KMS-11 (cell line): ENCODE data around the gene GART.

Experiments
- H2AFZ ChIP-seq: fragments of 200-600 bp; sonication (generic); 2 replicates; pipeline ENCODE4 v1.6.1; 2016; ENCODE audit warnings: antibody characterized with exemption, mixed run types, low read depth
- H3K27ac ChIP-seq: fragments of 200-600 bp; sonication (generic); 2 replicates; pipeline ENCODE4 v1.6.1; 2016; ENCODE audit warnings: mild to moderate bottlenecking, mixed run types
- H3K27me3 ChIP-seq: fragments of 200-600 bp; sonication (generic); 2 replicates; pipeline ENCODE4 v1.6.1; 2017; ENCODE audit warnings: mild to moderate bottlenecking, low read depth, mixed run types, moderate library complexity; ENCODE audit not compliant: insufficient read depth
- H3K36me3 ChIP-seq: fragments of 200-600 bp; sonication (generic); 2 replicates; pipeline ENCODE4 v1.6.1; 2017; ENCODE audit warnings: mild to moderate bottlenecking, mixed run types; ENCODE audit not compliant: insufficient read depth
- H3K4me1 ChIP-seq: fragments of 200-600 bp; sonication (generic); 2 replicates; pipeline ENCODE4 v1.6.1; 2016; ENCODE audit warnings: mild to moderate bottlenecking, low read depth, mixed run types; ENCODE audit not compliant: poor library complexity, severe bottlenecking
- H3K4me2 ChIP-seq: fragments of 200-600 bp; sonication (generic); 2 replicates; pipeline ENCODE4 v1.7.0; 2016; ENCODE audit warnings: mild to moderate bottlenecking, mixed run types
- H3K4me3 ChIP-seq: fragments of 200-600 bp; sonication (generic); IDR thresholded peaks from 2 replicates; pipeline ENCODE4 v1.6.1; 2017; ENCODE audit warnings: low read depth, low read length, mixed read lengths; ENCODE audit not compliant: insufficient read depth
- H3K79me2 ChIP-seq: fragments of 200-600 bp; sonication (generic); 2 replicates; pipeline ENCODE4 v1.6.1; 2016; ENCODE audit warnings: low read depth, mixed run types; ENCODE audit not compliant: insufficient read depth
- H3K9ac ChIP-seq: fragments of 200-600 bp; sonication (generic); 2 replicates; pipeline ENCODE4 v1.6.1; 2016; ENCODE audit warnings: mild to moderate bottlenecking, mixed run types
- H4K20me1 ChIP-seq: fragments of 200-600 bp; sonication (generic); 2 replicates; pipeline ENCODE4 v1.6.1; 2016; ENCODE audit warnings: mild to moderate bottlenecking, mixed run types; ENCODE audit not compliant: insufficient read depth
- CTCF ChIP-seq: fragments of 200-600 bp; sonication (generic); conservative IDR thresholded peaks from 2 replicates; pipeline ENCODE4 v1.6.1; 2017; ENCODE audit warnings: low read depth, mild to moderate bottlenecking, antibody characterized with exemption, low read length, moderate library complexity, mixed read lengths

The GART gene

GRCh38 chr21:33493756-33494155, 48.2 kb downstream of the GART start:
- H3K4me1 ChIP-seq = peaks cover 15% of the 10 kb centered on the region
- no peaks in the 10 kb centered on the region for H3K36me3 ChIP-seq
- no peak overlapping the region for H3K9ac ChIP-seq
- no peak overlapping the region for H3K4me2 ChIP-seq
- no peak overlapping the region for H2AFZ ChIP-seq
- H3K4me3 ChIP-seq = no peak overlapping the region
- no peaks in the 10 kb centered on the region; the same call in 1 of the 2 replicates for H3K27me3 ChIP-seq
- H3K79me2 ChIP-seq = no peaks in the 10 kb centered on the region
- no peaks in the 10 kb centered on the region for H4K20me1 ChIP-seq
- no peak overlapping the region for H3K27ac ChIP-seq
- no peak for TF ChIP-seq CTCF

GRCh38 chr21:33492571-33492970, 49.3 kb downstream of the GART start:
- no peak overlapping the region for H3K4me3 ChIP-seq
- no peak overlapping the region for H3K27ac ChIP-seq
- H3K9ac ChIP-seq = no peak overlapping the region
- H4K20me1 ChIP-seq = no peaks in the 10 kb centered on the region
- H3K4me2 ChIP-seq = peak overlapping the region; percentile 89; the same call in 1 of the 2 replicates
- peak overlapping the region; percentile 96; the same call in 1 of the 2 replicates for H2AFZ ChIP-seq
- peaks cover 15% of the 10 kb centered on the region for H3K4me1 ChIP-seq
- TF ChIP-seq CTCF = no peak
- H3K27me3 ChIP-seq = no peaks in the 10 kb centered on the region; the same call in 1 of the 2 replicates
- no peaks in the 10 kb centered on the region for H3K79me2 ChIP-seq
- H3K36me3 ChIP-seq = no peaks in the 10 kb centered on the region

GRCh38 chr21:33491373-33492102, 50.4 kb downstream of the GART start, which contains the start of gene DNAJC28:
Gene DNAJC28 (minus strand): TSS chr21:33491716. CDS start chr21:33489393, 2,323 bp downstream.
- Histone ChIP-seq H3K4me2 (peak within 1 kb of the TSS; percentile 89), H3K4me1 (peaks cover 15% of the 10 kb centered on the region), H2AFZ (peak within 1 kb of the TSS; percentile 96), H3K27me3 (no peaks in the 10 kb centered on the region; the same call in 1 of the 2 replicates), H4K20me1 (no peaks in the 10 kb centered on the region), H3K36me3 (no peaks in the 10 kb centered on the region), H3K27ac (no peak within 1 kb of the TSS), H3K4me3 (peak within 1 kb of the TSS; percentile 15), H3K9ac (peak within 1 kb of the TSS; percentile 24; the same call in 1 of the 2 replicates), H3K79me2 (no peaks in the 10 kb centered on the region)
- no peak for TF ChIP-seq CTCF

GRCh38 chr21:33490991-33491372, 50.9 kb downstream of the GART start:
- Histone ChIP-seq H3K27me3 (no peaks in the 10 kb centered on the region; the same call in 1 of the 2 replicates), H3K4me1 (peaks cover 15% of the 10 kb centered on the region), H4K20me1 (no peaks in the 10 kb centered on the region), H3K27ac (no peak overlapping the region), H3K36me3 (no peaks in the 10 kb centered on the region), H3K9ac (no peak overlapping the region; the same call in 1 of the 2 replicates), H3K4me2 (peak overlapping the region; percentile 89), H3K4me3 (peak overlapping the region; percentile 15), H2AFZ (peak overlapping the region; percentile 96), H3K79me2 (no peaks in the 10 kb centered on the region)
- no peak for TF ChIP-seq CTCF
